ENCODE results near the gene GPT2. TPM values are rescaled to one million over a fixed set of nuclear protein-coding genes. Genes with fewer than 3 reads are reported as not detected.

GPT2 gene
- total and polyA plus RNA-seq, 2 donors (not counting 3 experiments of a cell fraction or from before 2014, with no cell fraction given): 10.8 to 17.9 TPM

GRCh38 chr16:46973207-46973995 lies 89.2 kb downstream of the GPT2 start, which contains the start of gene DNAJA2:
DNAJA2 (minus strand) TSS chr16:46973674; CDS start chr16:46973572, 102 bp downstream.
- H3K79me2 ChIP-seq (ENCODE audit: control insufficient read depth, insufficient read depth, low read length): peaks cover 45% of the 10 kb centered on the region
- FAIRE-seq: peak; percentile 94

More at GRCh38 chr16:46973207-46973995, 89.2 kb downstream of the GPT2 start, which contains the start of gene DNAJA2:
- POLR2A ChIA-PET: no interaction called here
- dilution Hi-C loops (cut with MboI; ENCODE audit: extremely low pct_ligation_motif_present, low sequenced_read_pairs) (no loop called here), intact Hi-C loops (cut with micrococcal nuclease) (loop anchor here (1.0 to 10.0 kb wide), 4 partner anchors 64 to 1391 kb away; partner anchors contain the start of genes ORC6 and VPS35)
- Histone ChIP-seq H2AFZ (ENCODE audit: low read depth, low read length) (peak within 1 kb of the TSS; percentile 91), H3K9ac (replicated peaks; ENCODE audit: extremely low read depth, insufficient read depth, low read length) (peak within 1 kb of the TSS; percentile 90), H3K9me3 (replicated peaks; ENCODE audit: control insufficient read depth, insufficient read depth, low read length) (no peaks in the 10 kb centered on the region), H4K20me1 (replicated peaks; ENCODE audit: control insufficient read depth, extremely low read depth, insufficient read depth, low read length) (peaks cover 5% of the 10 kb centered on the region), H3K36me3 (ENCODE audit: control insufficient read depth in 2 of 2, extremely low read depth in 1 of 2, insufficient read depth in 2 of 2, low read length in 2 of 2) (peaks cover 0 to 7% of the 10 kb centered on the region in 2 experiments), H3K27ac (ENCODE audit: insufficient read depth, low read depth, low read length) (peak within 1 kb of the TSS; percentile 18), H3K4me1 (ENCODE audit: control insufficient read depth, extremely low read depth, insufficient read depth, low read length) (peaks cover 19% of the 10 kb centered on the region), H3K4me2 (ENCODE audit: insufficient read depth, low read length) (peak within 1 kb of the TSS; percentile 97), H3K9me1 (replicated peaks; ENCODE audit: control insufficient read depth, extremely low read depth, insufficient read depth, low read length) (no peaks in the 10 kb centered on the region), H3K4me3 (replicated peaks in 1 of 3; ENCODE audit: insufficient read depth in 1 of 3, low read depth in 1 of 3, low read length in 3 of 3) (peak within 1 kb of the TSS; percentile 76 to 94 (median 89)), H3K27me3 (ENCODE audit: control insufficient read depth in 2 of 2, insufficient read depth in 2 of 2, low read length in 2 of 2) (no peaks in the 10 kb centered on the region)
- BruUV-seq (replicated peaks): no TSS peak
- TF ChIP-seq, protein P1, sequence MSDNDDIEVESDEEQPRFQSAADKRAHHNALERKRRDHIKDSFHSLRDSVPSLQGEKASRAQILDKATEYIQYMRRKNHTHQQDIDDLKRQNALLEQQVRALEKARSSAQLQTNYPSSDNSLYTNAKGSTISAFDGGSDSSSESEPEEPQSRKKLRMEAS (IDR thresholded peaks at IDR 0.05; ENCODE audit: insufficient read depth, insufficient read length): peak; percentile 42
- TF ChIP-seq POLR2A (IDR thresholded peaks at IDR 0.05; ENCODE audit: low read depth, low read length): peak; percentile 91
- TF ChIP-seq POLR2AphosphoS5 (IDR thresholded peaks at IDR 0.05; ENCODE audit: insufficient read depth, low read depth, low read length): peak; percentile 81
- TF ChIP-seq CTCF (IDR thresholded peaks at IDR 0.05; ENCODE audit: extremely low read depth in 1 of 2, insufficient read depth in 1 of 2, low read depth in 1 of 2, low read length in 2 of 2): no peak
- CTCF ChIA-PET: interaction anchor here (0.9 to 5.3 kb wide), 8 partner anchors 10 to 1650 kb away, joined by 3 to 31 read pairs (median 6); partner anchors contain the start of gene NETO2
- peak; percentile 91 for DNase-seq (ENCODE audit: low read depth, low spot score)

Data from endothelial cell of umbilical vein (primary cell).